HG02973 (cell line): ENCODE data around the gene CASZ1.

Experiments used
- ATAC-seq: cut with Tn5 transposase; IDR thresholded peaks from one replicate; pipeline ENCODE4 v1.9.1; 2021; ENCODE audit warnings: moderate library complexity; ENCODE audit not compliant: unreplicated experiment

Gene CASZ1

GRCh38 chr1:10712568-10713362 is 83.7 kb downstream of the CASZ1 start:
- no peak for ATAC-seq

- ATAC-seq: no peak
Observed at GRCh38 chr1:10710489-10710888, 86.0 kb downstream of the CASZ1 start.

DNA sequence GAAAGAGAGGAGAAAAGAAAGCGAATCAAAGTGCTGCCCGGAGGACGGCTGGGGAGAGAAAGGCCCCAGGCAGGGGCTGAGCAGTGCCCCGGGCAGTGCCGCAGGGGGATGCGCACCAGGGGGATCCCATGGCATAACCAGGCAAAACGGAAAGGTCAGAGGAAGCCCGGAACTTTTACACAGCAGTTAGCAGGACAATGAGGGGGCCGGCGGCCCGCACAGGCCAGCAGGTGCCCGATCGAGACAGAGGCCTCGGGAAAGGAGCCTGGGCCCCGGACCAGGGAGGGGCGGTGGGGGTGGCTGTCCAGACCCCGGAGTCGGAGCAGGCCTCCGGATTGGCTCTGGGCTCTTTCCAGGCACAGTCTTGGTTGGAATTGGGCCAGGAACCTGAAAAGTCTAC is 86.8 kb downstream of the CASZ1 start:
- ATAC-seq: no peak

GRCh38 chr1:10709165-10709564 is 87.3 kb downstream of the CASZ1 start:
- no peak for ATAC-seq

DNA sequence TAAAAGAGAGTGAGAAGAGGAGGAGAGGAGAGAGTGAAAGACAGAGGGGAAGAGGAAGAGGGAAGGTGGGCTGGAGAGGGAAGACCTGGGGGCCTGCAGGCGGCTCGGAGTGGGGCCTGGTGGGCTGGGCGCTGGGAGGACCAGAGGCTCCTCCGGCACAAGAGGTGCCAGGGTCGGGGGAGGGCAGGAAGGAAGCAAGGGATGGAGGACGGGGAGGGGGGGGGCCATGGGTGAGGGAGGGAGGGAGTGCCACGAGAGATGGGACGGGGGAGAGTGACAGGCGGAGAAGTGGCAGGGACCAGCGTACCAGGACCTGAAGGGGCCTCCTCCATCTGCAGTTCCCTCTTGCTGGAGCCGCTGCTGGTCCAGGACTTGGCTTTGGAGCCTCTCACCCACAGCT is 87.7 kb downstream of the CASZ1 start:
- no peak for ATAC-seq

DNA sequence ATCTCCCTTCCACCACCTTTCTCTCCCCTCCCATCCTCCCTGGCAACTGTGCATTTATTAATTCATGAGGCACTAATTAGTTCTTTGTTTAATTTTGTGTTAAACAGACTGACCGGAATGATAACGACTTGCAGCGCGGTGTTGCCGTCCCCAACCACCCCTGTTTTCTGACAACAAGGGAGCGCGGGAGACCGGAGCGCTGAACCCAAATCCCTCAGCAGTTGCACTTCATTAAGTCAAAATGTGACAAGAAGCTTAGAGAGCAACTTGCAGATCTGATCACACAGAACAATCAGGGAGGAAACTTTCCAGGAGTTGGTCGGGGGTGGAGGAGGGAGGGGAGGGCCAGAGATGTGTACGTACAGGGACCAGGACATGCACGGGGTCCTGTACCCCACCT is 89.2 kb downstream of the CASZ1 start:
- no peak for ATAC-seq

- no peak for ATAC-seq
Observed at GRCh38 chr1:10706376-10706913, 90.0 kb downstream of the CASZ1 start.

DNA sequence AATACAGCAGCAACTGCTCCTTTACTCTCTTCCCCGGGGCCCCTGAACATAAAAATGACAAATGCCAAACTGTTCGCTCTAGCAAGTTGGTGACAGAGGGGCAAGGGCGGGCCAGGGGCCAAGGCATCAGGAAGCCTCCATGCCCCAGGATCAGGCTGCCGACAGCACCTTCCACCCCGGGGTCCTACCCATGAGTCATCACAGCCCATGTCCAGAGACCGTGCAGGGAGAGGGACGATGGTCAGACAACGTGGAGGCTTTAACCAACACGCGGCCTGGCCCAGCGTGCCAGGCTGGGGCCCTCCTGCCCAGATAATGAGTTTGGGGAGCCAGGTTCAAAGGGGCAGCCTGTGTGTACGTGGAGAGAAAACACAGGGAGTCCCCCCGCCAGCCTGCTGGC is 90.5 kb downstream of the CASZ1 start:
- no peak for ATAC-seq

- no peak for ATAC-seq
Observed at GRCh38 chr1:10704368-10704882, 92.0 kb downstream of the CASZ1 start.

GRCh38 chr1:10703702-10704101 is 92.7 kb downstream of the CASZ1 start:
- ATAC-seq: no peak

- ATAC-seq: no peak
Observed at GRCh38 chr1:10701145-10701544, 95.3 kb downstream of the CASZ1 start.

GRCh38 chr1:10699470-10699835 is 97.0 kb downstream of the CASZ1 start:
- no peak for ATAC-seq

GRCh38 chr1:10698726-10699469 is 97.5 kb downstream of the CASZ1 start:
- ATAC-seq: no peak

GRCh38 chr1:10697621-10698160 is 98.8 kb downstream of the CASZ1 start:
- no peak for ATAC-seq

DNA sequence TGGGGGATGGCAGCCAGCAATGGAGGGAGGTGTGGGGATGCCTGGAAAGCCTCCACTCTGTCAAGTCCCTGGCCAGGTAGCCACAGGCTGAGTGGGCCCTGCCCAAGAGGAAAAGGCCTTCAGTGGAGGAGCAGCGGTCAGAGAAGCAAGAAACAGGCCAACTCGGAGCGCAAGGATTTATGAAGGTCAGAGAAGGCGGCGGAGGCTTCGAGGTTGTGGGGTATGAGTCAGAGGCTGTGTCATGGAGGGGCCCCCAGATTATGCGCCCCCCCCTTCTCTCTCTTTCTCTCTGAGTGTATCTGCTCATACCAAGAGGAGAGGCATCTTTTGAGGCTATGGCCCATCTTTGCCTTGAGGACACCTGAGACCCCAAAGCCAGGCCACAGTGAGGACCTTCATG is 99.5 kb downstream of the CASZ1 start:
- ATAC-seq: no peak

GRCh38 chr1:10694633-10695627 is 101.5 kb downstream of the CASZ1 start:
- ATAC-seq: peak; percentile 40

GRCh38 chr1:10694274-10694632 is 102.2 kb downstream of the CASZ1 start:
- ATAC-seq: peak; percentile 36

- ATAC-seq: no peak
Observed at GRCh38 chr1:10693497-10694273, 102.8 kb downstream of the CASZ1 start.

- ATAC-seq: no peak
Observed at GRCh38 chr1:10693152-10693496, 103.3 kb downstream of the CASZ1 start.
